Left lobe of liver (tissue), 2 donors: Measurements from ENCODE around the gene FAM20C. TPM values are rescaled to one million over a fixed set of nuclear protein-coding genes. Genes with fewer than 3 reads are reported as not detected.

ENCODE experiments used
- ATAC-seq: fragments of 200-7000 bp; cut with Tn5 transposase; one replicate; pipeline ENCODE4 v1.9.1; 2020; ENCODE audit warnings: mild to moderate bottlenecking, moderate library complexity
- DNase-seq: peaks from one replicate; pipeline ENCODE4 v3.0.0-alpha.2; 2020; ENCODE audit warnings: low spot score
- total RNA-seq: library from RNA; stranded (reverse); gene quantifications from one replicate; pipeline ENCODE4 v1.2.1, GENCODE V29; 2021
- donor health status: DM: no; HTN: no; CAD: no; lungs with moderate emphysema.
- donor health status: DM: no; HTN: yes; CAD: no.

The FAM20C gene
- 72.2 TPM for total RNA-seq

- ATAC-seq (peak; percentile 74), DNase-seq (peak; percentile 94)
These were observed at the start of gene FAM20C for GRCh38 chr7:191981-192649. Gene FAM20C (plus strand): TSS chr7:192571. CDS start chr7:193200, 629 bp downstream.

- DNase-seq = no peak
- no peak for ATAC-seq
These were observed 49.1 kb upstream of the FAM20C start for GRCh38 chr7:143145-143751.

- no peak for ATAC-seq
- DNase-seq = no peak
These were observed 48.4 kb upstream of the FAM20C start for GRCh38 chr7:143811-144453.

- DNase-seq = no peak
- no peak for ATAC-seq
These were observed 47.9 kb upstream of the FAM20C start for GRCh38 chr7:144454-144826.

- DNase-seq (no peak), ATAC-seq (no peak)
These were observed 46.5 kb upstream of the FAM20C start for GRCh38 chr7:145863-146262.

GRCh38 chr7:148543-148931 is 43.8 kb upstream of the FAM20C start:
- ATAC-seq (no peak), DNase-seq (no peak)

- peak; percentile 98 for DNase-seq
- ATAC-seq = peak; percentile 89
These were observed 43.2 kb upstream of the FAM20C start for GRCh38 chr7:148932-149790.

GRCh38 chr7:149791-150636 is 42.4 kb upstream of the FAM20C start:
- ATAC-seq = peak; percentile 73
- DNase-seq = peak; percentile 89

- no peak for ATAC-seq
- no peak for DNase-seq
These were observed 41.6 kb upstream of the FAM20C start for GRCh38 chr7:150811-151221.

GRCh38 chr7:151346-152050 is 40.9 kb upstream of the FAM20C start:
- ATAC-seq = no peak
- DNase-seq = no peak

DNA sequence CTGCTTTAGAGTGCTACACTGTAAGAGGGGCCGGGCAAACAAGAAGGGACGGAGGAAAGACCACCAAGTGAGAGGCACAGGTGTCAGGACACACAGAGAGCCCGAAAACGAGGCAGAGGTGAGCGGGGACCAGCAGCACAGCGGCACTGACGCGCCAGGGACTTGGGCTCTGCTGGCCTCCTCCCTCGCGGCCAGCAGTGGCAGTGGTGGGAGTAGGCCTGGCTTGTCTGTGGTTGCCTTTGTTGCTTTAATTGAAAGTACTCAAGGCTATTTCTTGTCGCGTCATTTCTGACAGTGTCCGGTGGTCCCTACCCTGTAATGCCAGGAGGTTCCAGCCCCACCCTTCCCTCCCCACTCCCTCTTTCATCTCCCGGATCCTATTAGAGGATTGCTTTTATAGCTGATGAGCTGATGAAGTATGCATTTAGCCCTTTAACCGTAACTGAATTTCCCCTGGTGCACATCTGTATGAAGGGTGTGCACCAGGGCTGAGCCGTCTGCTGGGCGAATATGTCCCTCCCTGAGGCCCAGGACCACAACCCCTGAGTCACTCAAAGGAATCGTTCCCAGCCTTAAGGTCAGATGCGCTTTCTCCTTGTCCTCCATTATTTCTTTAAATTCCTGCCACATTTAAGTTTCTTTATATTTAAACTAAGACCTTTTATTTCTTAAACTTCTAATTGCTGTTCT is 39.5 kb upstream of the FAM20C start:
- ATAC-seq (no peak), DNase-seq (no peak)

DNA sequence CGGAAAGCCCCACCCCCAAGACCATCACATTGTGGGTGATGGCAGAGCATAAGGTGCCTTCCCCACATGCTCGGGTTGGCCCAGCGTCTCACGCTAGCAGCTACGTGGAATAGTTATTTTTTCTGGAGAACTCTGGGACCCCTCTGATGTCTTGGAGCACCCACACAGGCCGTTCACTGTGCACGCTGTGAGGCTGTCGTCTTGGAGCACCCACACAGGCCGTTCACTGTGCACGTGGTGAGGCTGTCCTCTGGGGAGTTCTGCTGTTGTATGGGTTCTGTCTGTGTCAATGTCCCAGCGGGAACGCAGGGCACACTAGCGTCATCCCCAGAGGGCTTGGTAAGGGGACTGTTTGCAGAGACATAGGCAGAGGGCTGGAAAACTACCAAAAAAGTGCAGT is 38.8 kb upstream of the FAM20C start:
- ATAC-seq (no peak), DNase-seq (no peak)

GRCh38 chr7:154096-154799 is 38.1 kb upstream of the FAM20C start:
- DNase-seq = no peak
- ATAC-seq = no peak

DNA sequence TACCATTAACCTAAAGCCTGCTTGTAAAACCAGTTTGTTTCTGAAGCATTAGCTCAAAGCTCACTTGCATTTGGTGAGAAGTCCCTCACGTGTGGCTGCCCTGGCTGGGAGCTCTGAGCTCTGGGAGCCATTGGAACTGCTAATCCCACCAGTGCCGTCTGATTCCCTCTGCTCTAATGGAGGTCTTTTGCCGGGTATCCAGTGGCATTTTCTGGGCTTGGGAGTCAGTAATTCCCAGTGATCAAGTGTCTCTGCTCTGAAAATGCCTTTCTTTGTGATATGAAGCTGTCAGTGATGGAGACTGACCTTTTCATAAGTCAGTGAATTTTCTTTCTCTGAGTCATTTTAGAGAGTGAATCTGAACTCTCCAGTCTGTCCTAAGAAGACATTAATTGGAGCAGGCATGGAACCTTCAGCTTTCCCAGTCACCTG is 36.9 kb upstream of the FAM20C start:
- no peak for DNase-seq
- ATAC-seq = no peak

DNA sequence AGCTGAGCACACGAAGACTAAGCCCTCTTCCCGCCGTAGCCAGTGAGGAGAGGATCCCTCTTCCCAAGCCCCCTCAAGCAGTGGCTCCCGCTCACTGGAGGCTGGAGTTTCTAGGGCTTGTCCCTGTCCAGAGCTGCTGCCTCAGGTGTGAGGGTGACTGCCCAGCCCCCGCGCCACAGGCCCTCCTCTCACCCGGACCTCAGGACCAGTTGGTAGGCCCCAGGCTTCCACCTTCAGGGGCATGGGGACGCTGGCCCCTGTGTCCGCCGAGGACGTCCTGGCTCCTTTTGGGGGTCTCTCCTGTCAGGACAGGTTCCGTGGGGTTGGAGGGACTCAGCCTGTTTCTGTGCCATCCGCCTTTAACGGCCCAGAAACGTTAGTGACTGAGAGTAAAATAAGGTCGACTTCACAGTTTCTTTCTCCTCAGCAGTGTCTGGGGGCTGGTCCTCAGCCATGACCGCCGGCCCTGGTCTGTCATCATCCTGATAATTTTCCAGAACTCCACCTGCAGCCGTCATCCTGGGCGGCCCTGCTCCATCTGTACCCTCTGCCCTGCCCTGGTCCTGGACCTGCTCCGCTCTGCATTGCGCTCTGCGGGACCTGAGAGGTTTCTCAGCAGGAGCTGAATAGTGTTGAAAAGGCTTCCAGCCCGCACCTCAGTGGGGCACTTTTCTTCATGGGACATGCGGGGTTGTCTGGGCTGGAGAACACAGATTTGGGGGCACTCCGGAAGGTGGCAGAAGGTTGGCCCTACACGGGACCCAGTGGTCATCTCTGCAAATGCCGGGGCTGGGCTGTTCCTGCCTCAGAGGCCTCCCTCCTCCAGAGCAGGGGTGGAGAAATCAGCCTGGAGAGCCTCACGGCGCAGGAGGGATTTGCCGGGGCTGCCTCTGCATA is 36.0 kb upstream of the FAM20C start:
- ATAC-seq (no peak), DNase-seq (no peak)

DNA sequence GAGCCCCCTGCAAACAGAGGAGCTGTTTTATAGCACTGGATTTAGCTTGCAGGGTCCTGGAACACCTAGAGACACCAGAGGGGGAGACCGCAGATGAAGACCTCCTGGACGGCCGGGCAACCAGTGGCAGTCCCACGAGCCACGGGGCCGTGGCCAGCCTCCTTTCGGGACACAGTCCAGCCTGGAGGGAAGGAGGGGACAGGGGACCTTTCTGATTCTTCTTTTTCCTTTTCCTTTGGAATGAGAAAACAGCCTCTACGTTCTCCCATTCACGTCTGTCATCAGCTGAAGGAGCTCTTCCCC is 35.4 kb upstream of the FAM20C start:
- DNase-seq (no peak), ATAC-seq (no peak)

- ATAC-seq (no peak), DNase-seq (no peak)
These were observed 34.4 kb upstream of the FAM20C start for GRCh38 chr7:157771-158625.
